RWPE2 (cell line): ENCODE results near the gene ASCL5.

ENCODE experiments used
- ATAC-seq: fragments of 200-7000 bp; cut with Tn5 transposase; 3 replicates; pipeline ENCODE4 v1.9.1; 2021; ENCODE audit warnings: low read depth
- DNase-seq: peaks from one replicate; pipeline ENCODE4 v3.0.0-alpha.2; 2020; ENCODE audit warnings: low spot score
- H3K27ac ChIP-seq: fragments of 450-650 bp; 2 replicates; pipeline ENCODE4 v1.5.1; 2017; ENCODE audit warnings: mild to moderate bottlenecking; ENCODE audit not compliant: poor library complexity, severe bottlenecking
- H3K27me3 ChIP-seq: fragments of 250-450 bp; sonication (Bioruptor Pico); 2 replicates; pipeline ENCODE4 v1.5.1; 2021; ENCODE audit warnings: mild to moderate bottlenecking, moderate library complexity; ENCODE audit not compliant: insufficient read depth, poor library complexity, severe bottlenecking
- H3K36me3 ChIP-seq: fragments of 250-450 bp; sonication (Bioruptor Pico); 2 replicates; pipeline ENCODE4 v1.5.1; 2020; ENCODE audit warnings: low read depth, mild to moderate bottlenecking, moderate library complexity
- H3K4me1 ChIP-seq: fragments of 250-450 bp; sonication (Bioruptor Pico); 2 replicates; pipeline ENCODE4 v1.5.1; 2021; ENCODE audit warnings: mild to moderate bottlenecking, moderate library complexity; ENCODE audit not compliant: insufficient read depth, poor library complexity, severe bottlenecking
- H3K4me3 ChIP-seq: fragments of 250-450 bp; sonication (Bioruptor Pico); 2 replicates; pipeline ENCODE4 v1.5.1; 2021; ENCODE audit warnings: mild to moderate bottlenecking, moderate library complexity; ENCODE audit not compliant: severe bottlenecking
- H3K9me3 ChIP-seq: fragments of 250-450 bp; sonication (Bioruptor Pico); 2 replicates; pipeline ENCODE4 v1.5.1; 2021; ENCODE audit warnings: mild to moderate bottlenecking, moderate library complexity; ENCODE audit not compliant: severe bottlenecking
- CTCF ChIP-seq: fragments of 450-650 bp; IDR thresholded peaks from one replicate; pipeline ENCODE4 v1.5.1; 2017; ENCODE audit warnings: mild to moderate bottlenecking, moderate library complexity; ENCODE audit not compliant: poor library complexity, severe bottlenecking

ASCL5 gene

DNA sequence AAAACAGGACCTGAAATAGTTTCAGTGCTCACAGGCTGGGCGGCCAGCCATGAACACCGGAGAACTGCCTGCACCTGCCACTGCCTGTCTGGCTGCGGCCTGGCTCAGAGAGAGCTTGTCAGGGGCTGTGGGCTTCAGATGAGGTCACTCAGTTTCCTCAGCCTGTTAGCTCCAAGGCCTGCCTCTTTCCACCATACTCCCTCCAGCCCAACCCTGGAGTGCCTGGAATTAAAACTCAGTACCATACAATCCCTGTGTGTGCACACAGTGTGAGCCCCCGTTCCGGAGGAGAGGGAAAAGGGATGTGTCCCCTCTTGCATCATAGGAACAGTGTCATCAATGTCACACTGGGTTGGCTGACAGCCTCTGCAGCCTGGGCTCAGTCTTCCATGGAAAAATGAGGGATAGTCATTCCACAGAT lies 30.9 kb downstream of the ASCL5 start:
- Histone ChIP-seq H3K9me3 (no peaks in the 10 kb centered on the region), H3K27me3 (no peaks in the 10 kb centered on the region), H3K27ac (no peak overlapping the region), H3K36me3 (no peaks in the 10 kb centered on the region), H3K4me3 (no peak overlapping the region), H3K4me1 (no peaks in the 10 kb centered on the region)
- TF ChIP-seq CTCF = no peak
- DNase-seq = no peak
- no peak for ATAC-seq

- Histone ChIP-seq H3K9me3 (no peaks in the 10 kb centered on the region), H3K4me1 (no peaks in the 10 kb centered on the region), H3K27ac (no peak overlapping the region), H3K27me3 (no peaks in the 10 kb centered on the region), H3K36me3 (no peaks in the 10 kb centered on the region), H3K4me3 (no peak overlapping the region)
- DNase-seq (no peak), ATAC-seq (no peak)
- no peak for TF ChIP-seq CTCF
These were observed 31.4 kb downstream of the ASCL5 start for GRCh38 chr1:201095581-201095980.

DNA sequence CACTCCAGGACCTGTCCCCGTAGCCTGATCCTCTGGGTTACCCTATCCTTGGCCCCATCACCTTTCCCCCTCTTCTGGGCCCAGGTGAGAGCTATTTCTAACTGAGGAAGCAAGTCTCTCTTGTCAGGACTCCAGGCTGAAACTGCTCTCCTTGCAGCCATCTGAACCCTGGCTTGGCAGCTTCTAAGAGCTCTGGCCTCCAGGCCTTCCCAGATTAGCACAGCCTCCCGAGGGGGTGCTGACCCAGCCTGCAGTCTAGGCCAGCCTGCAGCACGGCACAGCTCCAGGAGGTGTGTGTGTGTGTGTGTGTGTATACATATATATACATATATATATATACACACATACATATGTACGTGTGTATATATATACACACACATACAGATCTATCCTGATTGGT lies 32.2 kb downstream of the ASCL5 start:
- Histone ChIP-seq H3K4me3 (no peak overlapping the region), H3K27ac (no peak overlapping the region), H3K4me1 (no peaks in the 10 kb centered on the region), H3K36me3 (no peaks in the 10 kb centered on the region), H3K9me3 (no peaks in the 10 kb centered on the region), H3K27me3 (no peaks in the 10 kb centered on the region)
- TF ChIP-seq CTCF = no peak
- DNase-seq = no peak
- no peak for ATAC-seq

GRCh38 chr1:201093962-201094361 lies 33.0 kb downstream of the ASCL5 start:
- Histone ChIP-seq H3K36me3 (no peaks in the 10 kb centered on the region), H3K4me3 (no peak overlapping the region), H3K27me3 (no peaks in the 10 kb centered on the region), H3K27ac (no peak overlapping the region), H3K4me1 (no peaks in the 10 kb centered on the region), H3K9me3 (no peaks in the 10 kb centered on the region)
- no peak for TF ChIP-seq CTCF
- DNase-seq (no peak), ATAC-seq (no peak)

DNA sequence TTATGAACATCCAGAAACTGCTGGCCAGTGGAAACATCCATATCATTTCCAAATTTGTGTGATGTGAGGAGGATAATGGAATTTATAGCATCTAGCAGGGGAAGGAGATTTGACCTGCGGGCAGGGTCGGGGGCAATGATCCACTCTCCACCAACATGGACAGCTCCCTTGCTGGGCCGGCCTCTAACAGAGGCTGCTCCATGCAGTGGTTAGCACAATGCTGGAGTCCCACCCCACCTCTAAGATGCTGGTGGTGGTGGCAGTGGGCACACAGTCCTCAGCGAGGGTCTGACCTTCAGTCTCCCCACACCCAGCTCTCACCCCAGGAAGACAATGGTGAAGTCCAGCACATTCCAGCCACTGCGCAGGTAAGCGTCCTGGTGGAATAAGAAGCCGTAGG lies 33.4 kb downstream of the ASCL5 start:
- ATAC-seq = no peak
- no peak overlapping the region for H3K27ac ChIP-seq
- TF ChIP-seq CTCF = no peak
- DNase-seq = no peak
- no peaks in the 10 kb centered on the region for H3K9me3 ChIP-seq
- H3K27me3 ChIP-seq = no peaks in the 10 kb centered on the region
- H3K4me1 ChIP-seq = no peaks in the 10 kb centered on the region
- no peak overlapping the region for H3K4me3 ChIP-seq
- H3K36me3 ChIP-seq = no peaks in the 10 kb centered on the region
